SU-DHL-6 (cell line): ENCODE measurements around the gene CCDC83.

Experiments
- H2AFZ ChIP-seq: fragments of 200-600 bp; sonication (generic); 2 replicates; pipeline ENCODE4 v1.6.1; 2014; ENCODE audit warnings: low read depth, mild to moderate bottlenecking, moderate library complexity, mixed read lengths, antibody characterized with exemption, low read length; ENCODE audit not compliant: severe bottlenecking
- H3F3A ChIP-seq: fragments of 200-600 bp; shearing (Covaris generic); 2 replicates; pipeline ENCODE4 v1.6.0; 2016; ENCODE audit warnings: antibody characterized with exemption, mild to moderate bottlenecking; ENCODE audit not compliant: insufficient read depth
- H3K27ac ChIP-seq: fragments of 200-600 bp; sonication (generic); 2 replicates; pipeline ENCODE4 v1.5.1; 2016; ENCODE audit warnings: low read depth, mild to moderate bottlenecking, low read length, moderate library complexity, mixed read lengths
- H3K27me3 ChIP-seq: fragments of 200-600 bp; sonication (generic), shearing (Covaris generic); 2 replicates; pipeline ENCODE4 v1.6.0; 2014; ENCODE audit warnings: mild to moderate bottlenecking, low read length
- H3K36me3 ChIP-seq: fragments of 200-600 bp; sonication (generic); 2 replicates; pipeline ENCODE4 v1.6.1; 2014; ENCODE audit warnings: mild to moderate bottlenecking, low read length, mixed read lengths
- H3K4me2 ChIP-seq: fragments of 300-600, 200-600 bp; shearing (Covaris generic), sonication (generic); 2 replicates; pipeline ENCODE4 v1.6.0; 2014; ENCODE audit warnings: low read length, low read depth, mild to moderate bottlenecking; ENCODE audit not compliant: poor library complexity, severe bottlenecking
- H3K4me3 ChIP-seq: fragments of 200-600 bp; sonication (generic); 2 replicates; pipeline ENCODE4 v1.5.1; 2014; ENCODE audit warnings: antibody characterized with exemption, low read length, mild to moderate bottlenecking, mixed read lengths; ENCODE audit not compliant: insufficient read depth, poor library complexity, severe bottlenecking
- H3K79me2 ChIP-seq: fragments of 200-600 bp; sonication (generic); 2 replicates; pipeline ENCODE4 v1.6.1; 2014; ENCODE audit warnings: mild to moderate bottlenecking, low read length, moderate library complexity; ENCODE audit not compliant: insufficient read depth
- H3K9ac ChIP-seq: fragments of 200-600 bp; sonication (generic); 2 replicates; pipeline ENCODE4 v1.7.0; 2014; ENCODE audit warnings: mild to moderate bottlenecking, low read length
- H3K9me2 ChIP-seq: fragments of 200-600 bp; sonication (generic); replicated peaks from 2 replicates; pipeline ENCODE4 v1.6.1; 2014; ENCODE audit warnings: low read length; ENCODE audit not compliant: insufficient read depth
- H3K9me3 ChIP-seq: fragments of 200-600 bp; sonication (generic); 2 replicates; pipeline ENCODE4 v1.6.1; 2014; ENCODE audit warnings: low read length, mixed read lengths; ENCODE audit not compliant: insufficient read depth
- H4K20me1 ChIP-seq: fragments of 200-600 bp; sonication (generic); 2 replicates; pipeline ENCODE4 v1.6.1; 2014; ENCODE audit warnings: low read depth, mild to moderate bottlenecking, antibody characterized with exemption, low read length, moderate library complexity, mixed read lengths
- CTCF ChIP-seq: fragments of 200-600 bp; sonication (generic); IDR thresholded peaks from one replicate; pipeline ENCODE4 v1.5.1; 2017; ENCODE audit warnings: antibody characterized with exemption, mild to moderate bottlenecking, low read length, moderate library complexity; ENCODE audit not compliant: insufficient read depth, poor library complexity, severe bottlenecking
- EZH2phosphoT487 ChIP-seq: fragments of 200-600 bp; sonication (generic), shearing (Covaris generic); conservative IDR thresholded peaks from 2 replicates; pipeline ENCODE4 v1.6.1; 2018; ENCODE audit warnings: mild to moderate bottlenecking, antibody characterized with exemption, low read length, moderate library complexity, mixed read lengths

CCDC83 gene

GRCh38 chr11:85939099-85940015, 84.2 kb downstream of the CCDC83 start:
- no peaks in the 10 kb centered on the region for H3K36me3 ChIP-seq
- H3K79me2 ChIP-seq = no peaks in the 10 kb centered on the region
- no peaks in the 10 kb centered on the region for H3K27me3 ChIP-seq
- H3K9me3 ChIP-seq = no peaks in the 10 kb centered on the region
- no peak overlapping the region for H3K9ac ChIP-seq
- no peaks in the 10 kb centered on the region for H4K20me1 ChIP-seq
- H3K9me2 ChIP-seq = no peaks in the 10 kb centered on the region
- TF ChIP-seq EZH2phosphoT487 = no peak
- TF ChIP-seq CTCF = no peak
- no peak overlapping the region for H3K4me3 ChIP-seq
- H3K27ac ChIP-seq = no peak overlapping the region
- H3K4me2 ChIP-seq = no peak overlapping the region
- H3F3A ChIP-seq = no peaks in the 10 kb centered on the region
- no peak overlapping the region for H2AFZ ChIP-seq

GRCh38 chr11:85941380-85941973, 86.3 kb downstream of the CCDC83 start:
- Histone ChIP-seq H3K4me2 (no peak overlapping the region), H3K27ac (no peak overlapping the region), H3K9me3 (peaks cover 19% of the 10 kb centered on the region; the same call in 1 of the 2 replicates), H3F3A (no peaks in the 10 kb centered on the region), H3K27me3 (no peaks in the 10 kb centered on the region), H3K4me3 (no peak overlapping the region), H3K36me3 (no peaks in the 10 kb centered on the region; the same call in 1 of the 2 replicates), H4K20me1 (no peaks in the 10 kb centered on the region), H3K79me2 (no peaks in the 10 kb centered on the region), H3K9ac (no peak overlapping the region), H3K9me2 (no peaks in the 10 kb centered on the region), H2AFZ (no peak overlapping the region)
- TF ChIP-seq CTCF (peak; percentile 51), EZH2phosphoT487 (no peak)

GRCh38 chr11:85945296-85945695, 90.1 kb downstream of the CCDC83 start:
- H3K27ac ChIP-seq = no peak overlapping the region
- no peak overlapping the region for H3K9ac ChIP-seq
- peaks cover 20% of the 10 kb centered on the region; the same call in 1 of the 2 replicates for H3K9me3 ChIP-seq
- H3K27me3 ChIP-seq = no peaks in the 10 kb centered on the region
- no peak overlapping the region for H2AFZ ChIP-seq
- H3K79me2 ChIP-seq = no peaks in the 10 kb centered on the region
- no peak overlapping the region for H3K4me2 ChIP-seq
- H3F3A ChIP-seq = no peaks in the 10 kb centered on the region
- TF ChIP-seq EZH2phosphoT487 (no peak), CTCF (no peak)
- no peaks in the 10 kb centered on the region for H4K20me1 ChIP-seq
- no peak overlapping the region for H3K4me3 ChIP-seq
- H3K36me3 ChIP-seq = no peaks in the 10 kb centered on the region; the same call in 1 of the 2 replicates
- no peaks in the 10 kb centered on the region for H3K9me2 ChIP-seq
